Activated B cell treated with CpG ODN at 0.5 μM for 24 hours (primary cell): Measurements from ENCODE around the gene LZIC. TPM values are rescaled to one million over a fixed set of nuclear protein-coding genes. Genes with fewer than 3 reads are reported as not detected.
A peak's percentile ranks its signal among the peaks of the same experiment; 100 is the strongest.

ENCODE experiments used
- ATAC-seq: fragments of 200-7000 bp; cut with Tn5 transposase; one replicate; pipeline ENCODE4 v1.10.0; 2021; ENCODE audit warnings: low read depth, mild to moderate bottlenecking, moderate library complexity
- CTCF ChIA-PET: fragments of 350-600 bp; sonication (Branson Sonifier 250); formaldehyde crosslinking; loops from one replicate; lab custom pipeline; 2021; ENCODE audit warnings: antibody characterized with exemption; lab: Charles Lee
- POLR2A ChIA-PET: fragments of 350-600 bp; sonication (Branson Sonifier 250); formaldehyde crosslinking; loops from one replicate; lab custom pipeline; 2021; ENCODE audit warnings: antibody characterized with exemption; lab: Charles Lee
- DNase-seq: peaks from one replicate; pipeline ENCODE4 v3.0.0; 2022
- H3K27ac Mint-ChIP-seq: one replicate; pipeline ENCODE4 v1.8.0; 2020; ENCODE audit warnings: mixed read lengths
- H3K27me3 Mint-ChIP-seq: one replicate; pipeline ENCODE4 v1.8.0; 2021; ENCODE audit warnings: mixed read lengths
- H3K36me3 Mint-ChIP-seq: one replicate; pipeline ENCODE4 v1.8.0; 2021; ENCODE audit warnings: low read depth, mixed read lengths
- H3K4me1 Mint-ChIP-seq: one replicate; pipeline ENCODE4 v1.8.0; 2021; ENCODE audit warnings: mixed read lengths
- H3K4me3 Mint-ChIP-seq: one replicate; pipeline ENCODE4 v1.8.0; 2020; ENCODE audit warnings: mild to moderate bottlenecking, mixed read lengths
- H3K9me3 Mint-ChIP-seq: one replicate; pipeline ENCODE4 v1.8.0; 2020; ENCODE audit warnings: mixed read lengths
- CTCF ChIP-seq: fragments of 200-600 bp; IDR thresholded peaks from one replicate; pipeline ENCODE4 v1.8.0; 2022; ENCODE audit warnings: antibody characterized with exemption, mild to moderate bottlenecking
- intact Hi-C: fragments of 100-400 bp; cut with micrococcal nuclease; formaldehyde crosslinking; loops from one replicate; pipeline ENCODE4 v1.15.1; 2024
- total RNA-seq: library from RNA; stranded (reverse); gene quantifications from 2 replicates; pipeline ENCODE4 v1.2.3, GENCODE V29; 2022

The LZIC gene
- total RNA-seq, 1 donor from 2014 or later = 19.3 TPM

- ChIA-PET POLR2A (no interaction called here), CTCF (no interaction called here)
- DNase-seq (no peak), ATAC-seq (no peak)
- no peak overlapping the region for H3K27ac Mint-ChIP-seq
- H3K27me3 Mint-ChIP-seq = no peaks in the 10 kb centered on the region
- H3K9me3 Mint-ChIP-seq = no peaks in the 10 kb centered on the region
- peaks cover 16% of the 10 kb centered on the region for H3K4me1 Mint-ChIP-seq
- H3K4me3 Mint-ChIP-seq = no peak overlapping the region
- intact Hi-C loops = no loop called here
- no peaks in the 10 kb centered on the region for H3K36me3 Mint-ChIP-seq
- TF ChIP-seq CTCF = no peak
These were observed 41.1 kb downstream of the LZIC start for GRCh38 chr1:9902060-9902452.

DNA sequence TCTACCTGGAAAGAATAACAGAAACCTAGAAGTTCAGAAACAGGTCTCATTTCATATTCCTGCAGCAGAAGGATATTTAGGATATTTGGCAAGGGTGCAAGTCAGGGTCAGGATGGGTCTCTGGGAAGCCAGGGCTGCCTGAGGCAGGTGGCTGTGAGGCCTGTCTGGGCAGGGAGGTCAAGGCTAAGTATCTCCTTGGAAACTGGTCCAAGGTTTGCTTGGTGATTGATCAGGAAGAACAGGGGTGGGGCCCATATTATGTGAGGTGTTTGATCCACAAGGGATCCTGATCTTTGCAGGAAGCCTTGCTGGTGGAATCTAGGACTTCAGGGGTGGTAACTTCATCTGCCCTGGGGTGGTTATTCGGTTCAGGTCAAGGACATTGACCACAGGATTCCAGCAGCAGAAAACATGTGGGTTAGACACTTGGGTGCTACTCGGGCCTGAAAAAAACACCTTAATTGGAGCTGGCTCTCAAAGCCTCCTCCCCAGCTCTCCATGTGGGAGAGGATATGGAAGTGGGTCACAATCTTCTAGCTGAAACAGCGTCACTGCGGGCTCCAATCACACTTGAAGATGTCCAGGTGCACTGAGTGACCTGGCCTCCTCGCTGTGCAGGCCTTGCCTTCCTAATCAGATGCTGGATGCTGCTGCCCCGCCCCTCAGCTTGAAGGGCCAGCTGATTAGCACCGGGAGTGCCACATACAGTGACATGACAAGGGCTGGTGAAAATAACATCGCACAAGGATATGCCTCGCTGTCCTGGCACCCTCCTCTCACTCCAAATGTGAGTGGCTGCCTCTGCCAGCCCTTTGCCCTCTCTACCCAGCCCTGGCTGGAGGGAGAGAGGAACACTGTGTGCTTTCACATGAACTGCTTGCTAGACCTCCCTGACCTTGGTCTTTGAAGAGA lies 41.8 kb downstream of the LZIC start:
- intact Hi-C loops = no loop called here
- no peak for TF ChIP-seq CTCF
- Mint-ChIP-seq H3K4me3 (peak overlapping the region; percentile 77), H3K9me3 (no peaks in the 10 kb centered on the region), H3K27me3 (no peaks in the 10 kb centered on the region), H3K27ac (peak overlapping the region; percentile 82), H3K36me3 (no peaks in the 10 kb centered on the region), H3K4me1 (peaks cover 16% of the 10 kb centered on the region)
- POLR2A ChIA-PET = no interaction called here
- no peak for DNase-seq
- ATAC-seq = no peak
- CTCF ChIA-PET = interaction anchor here (0.7 kb wide), 1 partner anchor 308 kb away, joined by 3 read pairs; no protein-coding TSS in a partner anchor

DNA sequence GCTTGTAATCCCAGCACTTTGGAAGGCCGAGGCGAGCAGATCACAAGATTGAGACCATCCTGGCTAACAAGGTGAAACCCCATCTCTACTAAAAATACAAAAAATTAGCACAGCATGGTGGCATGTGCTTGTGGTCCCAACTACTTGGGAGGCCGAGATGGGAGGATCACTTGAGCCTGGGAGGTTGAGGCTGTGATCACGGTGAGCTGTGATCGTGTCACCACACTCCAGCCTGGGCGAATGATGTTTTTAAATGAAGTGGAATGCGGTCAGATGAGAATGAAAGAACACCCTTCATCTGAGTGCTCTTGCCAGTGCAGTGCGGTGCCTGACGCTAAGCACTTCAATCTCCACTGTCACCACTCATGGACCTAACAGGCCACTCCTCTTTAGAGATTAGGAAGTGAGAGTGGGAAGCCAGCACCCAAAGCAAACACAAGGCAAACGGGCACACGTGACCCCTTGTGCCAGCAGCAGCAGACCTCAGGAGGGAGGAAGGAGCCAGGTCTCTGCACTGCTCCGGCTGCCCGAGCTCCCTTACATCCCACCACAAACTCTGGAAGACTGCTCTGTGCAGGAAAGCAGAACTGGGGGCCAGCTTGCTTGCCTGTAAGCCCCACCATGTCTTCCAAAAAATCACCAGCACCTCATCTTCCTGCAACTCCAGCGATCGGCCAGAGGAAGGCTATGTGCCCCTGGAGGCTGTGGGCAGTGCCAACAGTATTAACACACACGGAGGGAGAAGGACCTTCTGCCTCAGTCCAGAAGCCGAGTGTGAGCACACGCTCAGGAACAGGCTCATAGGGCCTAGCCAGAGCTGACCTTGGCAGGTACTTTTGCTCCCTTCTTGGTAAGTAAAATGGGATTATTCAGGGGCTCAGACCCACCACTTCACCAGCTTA lies 42.8 kb downstream of the LZIC start:
- H3K4me1 Mint-ChIP-seq = peaks cover 16% of the 10 kb centered on the region
- ChIA-PET CTCF (interaction anchor here (0.7 kb wide), 1 partner anchor 307 kb away, joined by 3 read pairs; no protein-coding TSS in a partner anchor), POLR2A (interaction anchor here (0.7 kb wide), 1 partner anchor 50 kb away, joined by 4 read pairs; no protein-coding TSS in a partner anchor)
- intact Hi-C loops = no loop called here
- ATAC-seq = peak; percentile 96
- DNase-seq = peak; percentile 31
- peak overlapping the region; percentile 77 for H3K4me3 Mint-ChIP-seq
- no peaks in the 10 kb centered on the region for H3K27me3 Mint-ChIP-seq
- no peaks in the 10 kb centered on the region for H3K36me3 Mint-ChIP-seq
- TF ChIP-seq CTCF = no peak
- H3K9me3 Mint-ChIP-seq = no peaks in the 10 kb centered on the region
- H3K27ac Mint-ChIP-seq = peak overlapping the region; percentile 82

GRCh38 chr1:9894115-9894514 lies 49.1 kb downstream of the LZIC start:
- CTCF ChIA-PET = interaction anchor here (1.2 kb wide), 1 partner anchor 26 kb away, joined by 3 read pairs; no protein-coding TSS in a partner anchor
- Mint-ChIP-seq H3K4me3 (no peak overlapping the region), H3K27ac (no peak overlapping the region), H3K27me3 (no peaks in the 10 kb centered on the region), H3K36me3 (no peaks in the 10 kb centered on the region), H3K9me3 (no peaks in the 10 kb centered on the region), H3K4me1 (peaks cover 32% of the 10 kb centered on the region)
- no peak for TF ChIP-seq CTCF
- no peak for DNase-seq
- POLR2A ChIA-PET = no interaction called here
- no peak for ATAC-seq
- intact Hi-C loops = no loop called here
